Stimulated activated CD4-positive, alpha-beta T cell treated with anti-CD3 and anti-CD28 coated beads, TNF-alpha, amount 100 ng/mL, for 1 hour (primary cell): ENCODE measurements around the gene RPL11.
"Not testable (repeated sequence)": the region's sequence is repeated elsewhere in the genome, so short reads cannot be mapped to it uniquely, and the experiment has no call there.

Source experiments
- DNase-seq, 3 donors: peaks; one replicate each; pipeline ENCODE4 v3.0.0-alpha.2; 2020; ENCODE audit warnings: low read depth in 3 of 3, low spot score in 1 of 3

Gene RPL11

GRCh38 chr1:23727362-23727811 lies 35.8 kb downstream of the RPL11 start:
- DNase-seq = no peak

- DNase-seq = no peak
Observed at GRCh38 chr1:23732363-23733224, 41.0 kb downstream of the RPL11 start.

GRCh38 chr1:23733281-23733680 lies 41.7 kb downstream of the RPL11 start:
- DNase-seq = not testable (repeated sequence)

- no peak for DNase-seq
Observed at GRCh38 chr1:23736437-23737134, 45.0 kb downstream of the RPL11 start.

- DNase-seq = no peak
Observed at GRCh38 chr1:23741609-23742008, 50.0 kb downstream of the RPL11 start.

- no peak for DNase-seq
Observed at GRCh38 chr1:23742670-23743286, 51.2 kb downstream of the RPL11 start.

- peak; percentile 19 to 67 (median 50) for DNase-seq
Observed at GRCh38 chr1:23743287-23744152, 51.9 kb downstream of the RPL11 start, which contains the start of gene ELOA. ELOA (plus strand) TSS chr1:23743471; CDS start chr1:23743504, 33 bp downstream.

- no peak for DNase-seq
Observed at GRCh38 chr1:23745515-23745914, 53.9 kb downstream of the RPL11 start.
